Tibial artery (tissue), 4 donors: Measurements from ENCODE around the gene SERPINB7.

ENCODE experiments used
- DNase-seq, 2 donors: peaks; one replicate each; pipeline ENCODE4 v3.0.0-alpha.2; 2019
- H3K27ac ChIP-seq, 2 donors: fragments of 200-600 bp; sonication (generic) in 1 of 2; 1 replicate in 1 of 2; 2 replicates in 1 of 2; pipeline ENCODE4 v1.5.1; 2018 to 2019; ENCODE audit warnings: mild to moderate bottlenecking in 1 of 2
- H3K27me3 ChIP-seq, 2 donors: fragments of 200-600 bp; sonication (generic) in 1 of 2; one replicate each; pipeline versions ENCODE4 v1.5.1 to v1.6.0; 2016 to 2019
- H3K36me3 ChIP-seq, 3 donors: fragments of 200-600 bp; sonication (generic) in 2 of 3; one replicate each; pipeline ENCODE4 v1.5.1; 2016 to 2019; ENCODE audit warnings: mild to moderate bottlenecking in 2 of 3
- H3K4me1 ChIP-seq, 4 donors: fragments of 200-600 bp; sonication (generic) in 2 of 4; 1 replicate in 3 of 4; 2 replicates in 1 of 4; pipeline ENCODE4 v1.5.1; 2016 to 2019
- H3K4me3 ChIP-seq, 2 donors: fragments of 200-600 bp; sonication (generic) in 1 of 2; 1 replicate in 1 of 2; 2 replicates in 1 of 2; pipeline ENCODE4 v1.5.1; 2018 to 2019; ENCODE audit warnings: mild to moderate bottlenecking in 2 of 2
- H3K9me3 ChIP-seq, 3 donors: fragments of 200-600 bp; sonication (generic) in 1 of 3; one replicate each; pipeline ENCODE4 v1.5.1; 2016 to 2019
- CTCF ChIP-seq, 2 experiments: fragments of 200-600 bp in 1 of 2; fragments of 450-650 bp in 1 of 2; IDR thresholded peaks; one replicate each; pipeline ENCODE4 v1.5.1; 2017 to 2019; ENCODE audit warnings: antibody characterized with exemption in 2 of 2, mild to moderate bottlenecking in 1 of 2, moderate library complexity in 1 of 2
- intact Hi-C: fragments of 100-400 bp; cut with DNase I; formaldehyde crosslinking; loops from one replicate; pipeline ENCODE4 v1.15.0; 2023; ENCODE audit warnings: low total_unique reads

Gene SERPINB7

DNA sequence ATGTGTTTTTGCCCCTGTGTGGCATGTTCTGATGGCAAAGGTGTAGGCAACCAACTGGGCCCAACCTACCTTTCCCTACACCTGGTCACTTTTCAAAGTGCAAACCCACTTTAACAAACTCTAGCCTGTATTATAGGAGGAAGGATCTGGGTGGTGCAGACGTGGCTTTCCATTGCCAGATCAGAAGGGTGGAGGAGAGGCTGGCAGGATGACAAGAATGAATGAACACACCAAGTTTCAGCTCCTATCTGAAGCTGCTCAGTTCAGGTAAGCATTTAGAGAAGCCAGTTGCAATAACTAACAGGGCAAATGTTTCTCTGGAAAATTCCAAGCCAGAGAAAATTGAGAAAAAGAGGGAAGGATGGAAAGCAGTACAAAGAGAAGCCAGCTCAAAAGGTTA, 707 bp upstream of the SERPINB7 start:
- no peak overlapping the region for H3K4me3 ChIP-seq
- intact Hi-C loops: no loop called here
- no peaks in the 10 kb centered on the region for H3K27me3 ChIP-seq
- TF ChIP-seq CTCF (IDR thresholded peaks at IDR 0.05): no peak
- no peaks in the 10 kb centered on the region for H3K36me3 ChIP-seq
- H3K9me3 ChIP-seq: no peaks in the 10 kb centered on the region
- DNase-seq: no peak
- no peaks in the 10 kb centered on the region for H3K4me1 ChIP-seq
- no peak overlapping the region for H3K27ac ChIP-seq

DNA sequence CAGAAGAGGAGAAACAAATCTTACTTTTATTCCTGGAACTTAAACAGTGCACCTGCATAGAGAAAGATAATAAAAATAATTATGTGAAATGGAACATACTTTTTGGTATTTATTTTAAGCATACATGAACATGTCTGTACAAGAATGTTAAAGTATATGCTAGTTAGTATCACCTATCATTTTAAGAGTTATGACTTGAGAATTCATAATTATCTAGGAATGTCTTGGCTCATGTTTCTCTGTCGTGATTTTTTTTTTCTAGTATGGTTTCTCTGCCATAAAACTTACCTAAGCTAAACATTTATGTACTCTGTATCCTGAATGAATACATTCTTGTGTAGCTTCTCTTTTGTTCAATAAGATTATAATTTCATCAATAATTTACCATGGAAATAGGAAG, 4.2 kb downstream of the SERPINB7 start:
- Histone ChIP-seq H3K27ac (no peak overlapping the region), H3K9me3 (no peaks in the 10 kb centered on the region), H3K4me3 (no peak overlapping the region), H3K27me3 (no peaks in the 10 kb centered on the region), H3K36me3 (no peaks in the 10 kb centered on the region), H3K4me1 (no peaks in the 10 kb centered on the region)
- TF ChIP-seq CTCF (IDR thresholded peaks at IDR 0.05): no peak
- intact Hi-C loops: no loop called here
- no peak for DNase-seq

DNA sequence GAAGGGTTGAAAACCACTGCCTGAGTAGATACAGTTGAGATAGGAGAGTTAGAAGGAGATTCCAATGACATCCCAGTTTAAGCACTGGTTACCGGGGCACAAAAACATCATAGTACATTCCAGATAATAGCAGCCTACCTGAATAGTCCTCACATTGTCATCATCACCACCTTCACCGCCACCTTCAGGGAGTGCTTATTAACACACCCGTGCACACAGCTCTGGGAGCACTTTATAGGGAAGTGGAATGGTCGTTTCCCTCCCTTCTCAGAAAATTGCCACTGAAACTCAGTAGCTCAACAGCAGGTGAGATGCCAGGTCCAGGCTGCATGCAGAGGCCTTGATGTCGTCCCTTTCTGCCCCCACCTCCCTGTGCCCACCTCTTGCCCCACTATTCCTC, 8.2 kb downstream of the SERPINB7 start:
- intact Hi-C loops: no loop called here
- H3K36me3 ChIP-seq: no peaks in the 10 kb centered on the region

DNA sequence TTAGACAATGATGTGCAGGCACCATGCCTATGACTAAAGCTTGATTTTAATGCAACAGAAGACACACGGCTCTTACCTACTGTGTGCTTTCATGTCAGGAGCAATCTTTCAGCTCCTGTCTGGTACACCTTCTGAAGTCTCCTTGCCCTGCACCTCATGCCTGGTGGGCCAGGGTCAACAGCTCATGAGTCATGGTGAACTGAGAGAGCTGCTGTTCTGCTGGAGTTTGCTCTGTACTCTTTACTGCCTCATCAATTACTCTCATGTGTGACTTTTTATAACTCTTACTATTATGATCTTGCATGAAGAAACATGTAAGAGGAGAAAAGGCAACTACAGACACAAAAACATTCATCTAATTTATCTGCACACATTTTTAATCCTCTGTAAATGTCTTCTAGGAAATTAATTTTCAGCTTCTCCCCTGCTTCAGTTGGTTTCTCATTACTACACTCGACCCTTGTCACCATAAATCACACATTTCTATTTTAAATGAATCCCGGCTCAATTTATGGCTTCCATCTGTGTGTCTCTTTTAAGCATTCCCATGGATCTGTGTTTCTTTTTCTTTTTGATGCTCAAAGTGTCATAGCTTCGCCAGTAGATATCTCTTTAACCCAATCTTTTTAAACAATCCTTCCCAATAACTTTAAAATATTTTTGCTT, 9.7 kb downstream of the SERPINB7 start:
- Histone ChIP-seq H3K27ac (no peak overlapping the region), H3K4me3 (no peak overlapping the region), H3K9me3 (no peaks in the 10 kb centered on the region), H3K27me3 (no peaks in the 10 kb centered on the region), H3K4me1 (no peaks in the 10 kb centered on the region), H3K36me3 (no peaks in the 10 kb centered on the region)
- no peak for TF ChIP-seq CTCF (IDR thresholded peaks at IDR 0.05)
- DNase-seq: no peak
- intact Hi-C loops: no loop called here

More for the DNA sequence above, 8.2 kb downstream of the SERPINB7 start:
- DNase-seq: no peak
- Histone ChIP-seq H3K27me3 (no peaks in the 10 kb centered on the region), H3K9me3 (no peaks in the 10 kb centered on the region), H3K4me3 (no peak overlapping the region), H3K4me1 (no peaks in the 10 kb centered on the region), H3K27ac (no peak overlapping the region)
- no peak for TF ChIP-seq CTCF (IDR thresholded peaks at IDR 0.05)

DNA sequence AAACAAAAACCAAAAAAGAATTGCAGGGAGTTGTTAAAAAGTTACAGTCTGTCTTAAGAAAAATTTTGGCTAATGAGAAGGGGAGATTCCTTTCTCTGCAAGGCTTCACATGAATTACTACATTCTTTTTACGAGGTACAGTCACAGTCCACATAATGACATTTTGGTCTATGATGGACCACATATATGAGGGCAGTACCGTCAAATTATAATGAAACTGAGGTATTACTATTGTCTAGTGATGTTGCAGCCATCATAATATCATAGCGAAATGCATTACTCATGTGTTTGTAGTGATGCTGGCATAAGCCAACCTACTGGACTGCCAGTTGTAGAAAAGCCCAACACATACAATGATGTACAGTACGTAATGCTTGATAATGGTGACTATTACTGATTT, 12.5 kb downstream of the SERPINB7 start:
- no peak for TF ChIP-seq CTCF (IDR thresholded peaks at IDR 0.05)
- no peak overlapping the region for H3K27ac ChIP-seq
- DNase-seq: no peak
- intact Hi-C loops: no loop called here
- no peaks in the 10 kb centered on the region for H3K36me3 ChIP-seq
- no peaks in the 10 kb centered on the region for H3K9me3 ChIP-seq
- no peaks in the 10 kb centered on the region for H3K27me3 ChIP-seq
- H3K4me1 ChIP-seq: no peaks in the 10 kb centered on the region
- no peak overlapping the region for H3K4me3 ChIP-seq
